ENCODE measurements around the gene TGIF1. TPM values are rescaled to one million over a fixed set of nuclear protein-coding genes. Genes with fewer than 3 reads are reported as not detected.

TGIF1 gene
- total and polyA plus RNA-seq, 2 of the 4 experiments (the other 2 are of a cell fraction): 62.1 to 118 TPM

DNA sequence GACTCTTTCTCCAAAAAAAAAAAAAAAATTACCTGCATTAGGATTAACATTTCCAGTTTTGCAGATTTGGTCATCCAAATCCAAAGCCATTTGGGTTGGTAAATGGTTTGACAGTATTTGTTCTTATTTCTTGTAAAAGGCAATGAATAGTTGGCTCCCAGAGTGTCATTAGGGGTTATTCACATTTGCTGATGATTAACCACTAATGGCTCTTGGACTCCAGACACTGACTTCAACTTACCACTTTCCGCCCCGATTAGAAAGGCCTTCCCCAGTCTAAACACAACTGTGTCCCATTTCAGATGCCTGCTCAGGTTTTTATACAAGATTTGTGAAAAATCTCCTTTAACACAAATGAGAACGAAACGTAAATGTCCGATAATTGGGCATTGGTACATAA is 9.6 kb upstream of the TGIF1 start:
- no peaks in the 10 kb centered on the region for H3K4me1 ChIP-seq (ENCODE audit: control insufficient read depth, insufficient read depth, low read length)
- in situ Hi-C loops (cut with MboI; ENCODE audit: low sequenced_read_pairs): no loop called here
- TF ChIP-seq RFX5 (IDR thresholded peaks at IDR 0.05; ENCODE audit: low read depth, low read length) (no peak), BHLHE40 (IDR thresholded peaks at IDR 0.05; ENCODE audit: low read depth, low read length) (no peak), MXI1 (IDR thresholded peaks at IDR 0.05; ENCODE audit: borderline replicate concordance, low read depth, low read length) (no peak), RCOR1 (IDR thresholded peaks at IDR 0.05; ENCODE audit: insufficient replicate concordance, low read length) (no peak), MAZ (IDR thresholded peaks at IDR 0.05; ENCODE audit: borderline replicate concordance, low read depth, low read length) (no peak), FOS (IDR thresholded peaks at IDR 0.05; ENCODE audit: low read depth, low read length) (no peak), CTCF (conservative IDR thresholded peaks at IDR 0.05; ENCODE audit: low read depth, low read length) (no peak), POLR2A (IDR thresholded peaks at IDR 0.05; ENCODE audit: low read depth, low read length) (no peak), MAFK (IDR thresholded peaks at IDR 0.05; ENCODE audit: low read depth, low read length) (no peak), CHD1 (IDR thresholded peaks at IDR 0.05; ENCODE audit: low read depth, low read length) (no peak), CEBPB (IDR thresholded peaks at IDR 0.05; ENCODE audit: low read depth, low read length) (no peak), SMC3 (IDR thresholded peaks at IDR 0.05; ENCODE audit: low read depth, low read length) (no peak), RAD21 (IDR thresholded peaks at IDR 0.05; ENCODE audit: low read length) (no peak), NFE2L2 (IDR thresholded peaks at IDR 0.05; ENCODE audit: low read depth, low read length) (no peak)
- TF ChIP-seq, protein P1, sequence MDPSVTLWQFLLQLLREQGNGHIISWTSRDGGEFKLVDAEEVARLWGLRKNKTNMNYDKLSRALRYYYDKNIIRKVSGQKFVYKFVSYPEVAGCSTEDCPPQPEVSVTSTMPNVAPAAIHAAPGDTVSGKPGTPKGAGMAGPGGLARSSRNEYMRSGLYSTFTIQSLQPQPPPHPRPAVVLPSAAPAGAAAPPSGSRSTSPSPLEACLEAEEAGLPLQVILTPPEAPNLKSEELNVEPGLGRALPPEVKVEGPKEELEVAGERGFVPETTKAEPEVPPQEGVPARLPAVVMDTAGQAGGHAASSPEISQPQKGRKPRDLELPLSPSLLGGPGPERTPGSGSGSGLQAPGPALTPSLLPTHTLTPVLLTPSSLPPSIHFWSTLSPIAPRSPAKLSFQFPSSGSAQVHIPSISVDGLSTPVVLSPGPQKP (IDR thresholded peaks at IDR 0.05; ENCODE audit: borderline replicate concordance, low read depth, low read length): no peak
- TF ChIP-seq, protein P2, sequence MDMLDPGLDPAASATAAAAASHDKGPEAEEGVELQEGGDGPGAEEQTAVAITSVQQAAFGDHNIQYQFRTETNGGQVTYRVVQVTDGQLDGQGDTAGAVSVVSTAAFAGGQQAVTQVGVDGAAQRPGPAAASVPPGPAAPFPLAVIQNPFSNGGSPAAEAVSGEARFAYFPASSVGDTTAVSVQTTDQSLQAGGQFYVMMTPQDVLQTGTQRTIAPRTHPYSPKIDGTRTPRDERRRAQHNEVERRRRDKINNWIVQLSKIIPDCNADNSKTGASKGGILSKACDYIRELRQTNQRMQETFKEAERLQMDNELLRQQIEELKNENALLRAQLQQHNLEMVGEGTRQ (IDR thresholded peaks at IDR 0.05; ENCODE audit: low read depth, low read length): no peak
- H3K79me1 ChIP-seq (ENCODE audit: low read depth in 1 of 2, low read length in 2 of 2): no peaks in the 10 kb centered on the region
- H3K14ac ChIP-seq (replicated peaks; ENCODE audit: low read depth, low read length): no peak overlapping the region
- CTCF ChIA-PET: interaction anchor here (1.3 to 1.5 kb wide), 2 partner anchors 9 to 154 kb away, joined by 3 read pairs; no protein-coding TSS in a partner anchor
- DNase-seq (no peak), ATAC-seq (ENCODE audit: low read depth) (no peak)
- H4K8ac ChIP-seq (ENCODE audit: low read depth in 2 of 2, low read length in 2 of 2): no peak overlapping the region
- dilution Hi-C loops (cut with HindIII; ENCODE audit: low sequenced_read_pairs, unreplicated experiment): no loop called here
- H3K23ac ChIP-seq (ENCODE audit: low read depth, low read length): no peak overlapping the region
- no peak overlapping the region for H2BK5ac ChIP-seq (ENCODE audit: low read depth, low read length, poor library complexity, severe bottlenecking)
- no peak overlapping the region for H2BK15ac ChIP-seq (ENCODE audit: low read depth, low read length)
- no peaks in the 10 kb centered on the region for H4K20me1 ChIP-seq (ENCODE audit: insufficient read depth, low read length)
- H2BK120ac ChIP-seq (ENCODE audit: low read depth, low read length): no peak overlapping the region
- H2AK5ac ChIP-seq (ENCODE audit: low read depth, low read length): no peak overlapping the region
- H4K5ac ChIP-seq (ENCODE audit: low read depth, low read length): no peak overlapping the region
- no peak overlapping the region for H3K56ac ChIP-seq (ENCODE audit: extremely low read depth, insufficient read depth, low read length)
- no peak overlapping the region for H3K4me3 ChIP-seq (ENCODE audit: insufficient read depth, low read depth, low read length)
- no peak overlapping the region for H2AK9ac ChIP-seq (replicated peaks; ENCODE audit: low read depth, low read length, poor library complexity)
- no CpG with 5 or more reads among the region's 5 CpGs for WGBS, 2 experiments (ENCODE audit: extremely low coverage in 2 of 2, insufficient read length in 1 of 2)
- intact Hi-C loops (cut with micrococcal nuclease): no loop called here
- no peak overlapping the region for H4K91ac ChIP-seq (ENCODE audit: insufficient read depth, low read depth, low read length)
- BruUV-seq (replicated peaks): no TSS peak
- H3K18ac ChIP-seq (ENCODE audit: low read depth, low read length): no peak overlapping the region
- H3K4ac ChIP-seq (ENCODE audit: low read depth, low read length): no peak overlapping the region
- no peak overlapping the region for H2AFZ ChIP-seq (replicated peaks; ENCODE audit: low read length, poor library complexity)
- POLR2A ChIA-PET (ENCODE audit: unreplicated experiment): no interaction called here
- no peaks in the 10 kb centered on the region; the same call in 1 of the 2 replicates for H3K27me3 ChIP-seq (ENCODE audit: control insufficient read depth, insufficient read depth, low read length)
- no peaks in the 10 kb centered on the region for H3K36me3 ChIP-seq (ENCODE audit: control insufficient read depth, insufficient read depth, low read length)
- no peak overlapping the region for H2BK20ac ChIP-seq (ENCODE audit: low read depth, low read length)
- H3K4me2 ChIP-seq (ENCODE audit: low read depth, low read length): no peak overlapping the region
- H3K9ac ChIP-seq (ENCODE audit: low read depth, low read length): no peak overlapping the region
- H3K9me1 ChIP-seq (ENCODE audit: insufficient read depth, low read length): peaks cover 4% of the 10 kb centered on the region; the same call in 1 of the 2 replicates
- H3K27ac ChIP-seq (ENCODE audit: insufficient read depth, low read length): no peak overlapping the region
- no peaks in the 10 kb centered on the region for H3K9me3 ChIP-seq (ENCODE audit: control insufficient read depth, insufficient read depth, low read length)

Measured in IMR-90 (cell line).